GM19372 (cell line): ENCODE results near the gene EPHA2.

ENCODE experiments used
- ATAC-seq: cut with Tn5 transposase; IDR thresholded peaks from one replicate; pipeline ENCODE4 v1.9.1; 2021; ENCODE audit warnings: mild to moderate bottlenecking, low read depth, moderate library complexity; ENCODE audit not compliant: unreplicated experiment

The EPHA2 gene

DNA sequence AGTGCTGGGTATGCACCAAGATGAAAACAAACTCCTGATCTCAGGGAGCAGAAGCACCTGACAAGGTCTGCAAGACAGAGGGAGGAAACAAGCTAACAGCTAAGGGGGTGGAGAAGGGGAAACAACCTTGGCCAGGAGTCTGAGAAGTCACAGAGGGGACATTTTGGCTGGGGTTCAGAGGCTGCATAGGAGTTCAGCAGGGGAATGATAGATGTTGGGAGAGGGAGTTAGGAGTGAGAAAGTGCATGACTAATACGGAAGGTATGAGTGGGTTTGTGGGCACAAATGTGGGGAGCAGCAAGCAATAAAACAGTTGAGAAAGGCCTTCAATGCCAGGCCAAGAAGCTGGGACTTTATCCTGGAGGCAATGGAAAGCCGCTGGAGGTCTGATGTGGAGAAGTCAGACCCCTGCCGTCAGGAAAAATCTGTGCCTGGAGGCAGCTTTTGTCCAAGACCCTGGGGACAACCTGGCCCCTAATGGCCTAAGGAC is 16.4 kb downstream of the EPHA2 start:
- ATAC-seq = no peak

DNA sequence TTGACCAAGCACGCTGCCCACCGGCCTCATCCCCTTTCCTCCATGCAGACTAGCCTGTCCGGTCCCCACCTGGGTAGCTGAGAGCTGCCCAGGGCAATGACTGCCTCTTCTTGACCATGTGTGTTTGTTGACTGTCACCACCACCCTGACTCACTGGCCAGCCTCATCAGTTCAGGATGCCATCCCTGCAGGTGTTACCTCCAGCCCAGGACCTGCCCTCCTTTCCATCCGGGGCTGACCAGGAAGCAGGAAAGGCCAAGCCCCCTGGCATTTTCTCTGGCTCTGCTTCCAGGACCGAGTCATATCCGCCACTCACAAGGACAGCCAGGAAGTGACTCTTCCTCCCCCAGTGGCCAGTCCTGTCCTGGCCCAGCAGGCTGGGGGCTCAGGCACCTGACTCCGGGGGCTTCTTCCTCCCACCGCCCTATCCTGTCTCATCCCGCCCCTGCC is 17.1 kb downstream of the EPHA2 start:
- no peak for ATAC-seq

DNA sequence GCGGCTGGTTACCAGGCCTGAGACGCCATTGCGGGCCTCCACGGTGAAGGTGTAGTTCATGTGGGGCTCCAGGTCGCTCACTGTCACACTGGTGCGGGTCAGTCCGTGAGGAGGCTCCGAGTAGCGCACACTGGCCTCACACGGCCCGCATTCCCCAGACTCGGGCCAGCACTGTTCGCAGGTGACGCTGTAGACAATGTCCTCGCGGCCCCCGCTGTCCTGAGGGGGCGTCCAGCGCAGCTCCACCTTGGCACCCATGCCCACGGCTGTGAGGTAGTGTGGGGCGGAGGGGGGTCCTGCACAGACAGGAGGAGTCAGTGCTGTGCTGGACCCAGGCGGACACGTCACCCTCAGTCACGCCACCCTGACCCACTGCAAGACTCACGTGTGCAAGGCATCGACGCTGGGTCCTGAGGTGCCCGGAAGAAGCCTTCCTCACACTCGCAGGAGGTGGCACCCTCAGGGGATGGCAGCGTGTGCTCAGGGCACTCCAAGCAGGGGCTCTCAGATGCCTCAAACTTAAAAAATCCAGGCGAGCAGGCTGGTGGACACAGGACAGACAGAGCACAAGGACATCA is 17.9 kb downstream of the EPHA2 start:
- ATAC-seq = no peak

DNA sequence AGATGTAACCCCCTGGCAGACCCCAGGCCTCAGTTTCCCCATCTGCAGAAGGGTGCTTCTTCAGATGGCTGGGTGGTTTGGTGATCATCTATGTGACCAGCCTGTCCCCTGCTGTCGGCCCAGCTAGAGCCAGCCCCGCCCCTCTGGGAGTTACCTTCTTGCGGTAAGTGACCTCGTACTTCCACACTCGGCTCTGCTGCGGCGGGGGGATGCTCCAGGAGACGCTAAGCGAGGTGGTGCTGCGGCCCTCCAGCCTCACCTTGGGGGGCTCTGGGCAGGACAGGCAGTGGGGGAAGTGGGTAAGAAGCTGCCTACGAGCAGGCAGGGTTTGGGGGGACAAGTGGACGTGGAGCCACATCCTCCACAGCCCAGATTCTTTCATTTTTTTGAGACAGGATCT is 20.4 kb downstream of the EPHA2 start:
- ATAC-seq = no peak

DNA sequence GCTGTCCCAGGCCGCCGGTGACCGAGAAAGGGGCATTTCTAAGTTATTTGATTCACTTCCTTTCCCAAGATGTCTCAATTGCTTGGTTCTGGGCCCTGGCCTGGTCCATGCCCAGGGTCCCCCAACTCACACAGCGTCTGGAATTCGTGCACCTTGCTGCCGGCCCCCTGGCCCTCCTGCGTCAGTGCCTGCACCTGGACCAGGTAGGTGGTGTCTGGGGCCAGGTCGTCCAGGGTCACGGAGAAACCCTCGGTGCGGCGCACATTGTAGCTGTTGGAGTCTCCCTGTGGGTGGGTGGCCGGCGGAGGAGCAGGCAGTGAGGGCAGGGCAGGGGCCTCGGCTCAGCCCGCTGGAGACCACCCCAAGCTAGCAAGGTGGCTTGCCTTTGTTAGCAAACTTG is 21.0 kb downstream of the EPHA2 start:
- ATAC-seq = no peak

DNA sequence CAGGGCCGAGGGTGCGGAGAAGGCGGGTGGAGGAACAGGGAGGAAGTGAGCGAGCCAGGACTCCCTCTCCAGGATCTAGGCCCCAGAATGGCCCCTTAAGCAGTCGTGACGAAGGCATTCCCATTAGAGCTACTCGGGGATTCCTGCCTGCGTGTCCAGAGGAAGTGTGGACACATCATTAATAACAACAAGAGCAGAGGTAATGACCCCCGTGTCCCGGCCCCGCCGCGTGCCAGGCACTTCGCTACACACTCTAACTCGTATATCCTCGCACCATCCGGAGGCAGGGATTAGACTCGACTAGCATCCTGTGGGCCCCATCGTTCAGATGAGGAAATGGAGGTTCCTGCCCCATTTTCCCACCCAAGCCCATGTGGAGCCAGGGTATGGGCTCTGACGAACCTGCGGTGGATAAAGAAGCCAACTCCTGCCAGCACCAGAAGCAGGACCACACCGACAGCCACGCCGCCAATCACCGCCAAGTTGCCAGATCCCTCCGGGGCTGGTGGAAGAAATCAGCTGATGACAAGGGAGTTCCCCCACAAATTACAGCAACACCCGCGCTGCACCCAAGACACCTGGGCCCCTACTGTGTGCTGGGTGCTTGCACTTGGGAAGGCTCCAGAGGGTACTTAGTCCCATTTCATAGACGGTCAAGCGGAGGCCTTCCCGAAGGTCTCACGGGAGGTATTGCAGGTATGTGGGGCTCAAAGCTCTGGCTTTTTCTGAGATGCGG is 21.6 kb downstream of the EPHA2 start:
- no peak for ATAC-seq

DNA sequence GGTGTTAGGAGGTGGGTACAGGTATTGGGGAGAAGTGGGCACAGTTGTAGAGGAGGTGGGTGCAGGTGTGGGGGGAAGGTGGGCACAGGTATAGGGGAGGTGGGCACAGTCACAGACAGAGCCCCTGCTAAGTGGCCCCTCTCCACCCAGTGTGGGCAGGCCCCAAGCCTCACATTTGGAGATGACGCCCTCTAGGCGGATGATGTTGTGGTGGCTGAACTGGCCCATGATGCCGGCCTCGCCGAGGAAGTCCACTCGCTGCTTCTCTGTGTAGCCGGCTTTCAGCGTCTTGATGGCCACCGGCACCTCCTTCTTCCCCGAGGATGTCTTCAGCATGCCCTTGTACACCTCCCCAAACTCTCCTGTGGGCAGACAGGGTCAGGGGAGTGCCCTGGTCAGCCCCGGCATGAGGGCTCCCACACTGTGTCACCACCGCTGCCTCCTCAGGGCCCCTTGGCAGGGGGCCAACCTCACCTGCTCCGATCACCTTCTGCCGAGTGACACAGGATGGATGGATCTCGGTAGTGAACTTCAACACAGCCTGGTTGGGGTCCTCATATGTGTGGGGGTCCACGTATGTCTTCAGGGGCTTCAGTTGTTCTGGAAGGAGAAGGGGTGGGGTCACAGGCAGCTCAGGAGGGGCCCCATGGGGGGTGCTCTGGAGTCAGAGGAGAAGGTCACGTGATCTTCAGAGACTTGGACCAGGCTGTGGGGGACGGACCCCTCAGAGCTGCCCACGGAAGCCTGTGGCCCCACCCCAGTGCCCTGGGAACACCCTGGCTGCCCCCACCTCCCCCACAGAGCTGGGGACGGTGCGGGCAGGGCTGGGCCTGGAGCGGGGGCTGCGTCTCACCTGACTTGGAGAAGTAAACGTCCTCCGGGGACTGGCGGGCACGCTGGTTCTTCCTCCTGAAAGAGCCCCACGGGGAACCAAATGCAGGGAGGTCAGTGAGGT is 22.6 kb downstream of the EPHA2 start:
- no peak for ATAC-seq

DNA sequence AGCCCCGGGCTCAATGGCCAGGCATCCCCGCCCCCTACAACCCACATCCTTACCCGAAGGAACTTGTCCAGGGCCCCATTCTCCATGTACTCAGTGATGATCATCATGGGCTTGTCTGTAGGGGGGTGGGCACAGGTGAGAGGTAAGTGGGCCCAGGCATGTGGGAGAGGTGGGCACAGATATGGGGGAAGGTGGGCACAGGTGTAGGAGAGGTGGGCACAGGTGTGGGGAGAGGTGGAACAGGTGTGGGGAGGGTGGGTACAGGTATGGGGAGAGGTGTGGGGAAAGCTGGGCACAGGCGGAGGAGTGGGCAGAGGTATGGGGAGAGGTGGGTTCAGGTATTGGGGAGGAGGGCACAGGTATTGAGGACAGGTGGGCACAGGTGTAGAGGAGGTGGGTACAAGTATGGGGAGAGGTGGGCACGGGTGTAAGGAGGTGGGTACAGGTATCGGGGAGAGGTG is 23.5 kb downstream of the EPHA2 start:
- no peak for ATAC-seq

DNA sequence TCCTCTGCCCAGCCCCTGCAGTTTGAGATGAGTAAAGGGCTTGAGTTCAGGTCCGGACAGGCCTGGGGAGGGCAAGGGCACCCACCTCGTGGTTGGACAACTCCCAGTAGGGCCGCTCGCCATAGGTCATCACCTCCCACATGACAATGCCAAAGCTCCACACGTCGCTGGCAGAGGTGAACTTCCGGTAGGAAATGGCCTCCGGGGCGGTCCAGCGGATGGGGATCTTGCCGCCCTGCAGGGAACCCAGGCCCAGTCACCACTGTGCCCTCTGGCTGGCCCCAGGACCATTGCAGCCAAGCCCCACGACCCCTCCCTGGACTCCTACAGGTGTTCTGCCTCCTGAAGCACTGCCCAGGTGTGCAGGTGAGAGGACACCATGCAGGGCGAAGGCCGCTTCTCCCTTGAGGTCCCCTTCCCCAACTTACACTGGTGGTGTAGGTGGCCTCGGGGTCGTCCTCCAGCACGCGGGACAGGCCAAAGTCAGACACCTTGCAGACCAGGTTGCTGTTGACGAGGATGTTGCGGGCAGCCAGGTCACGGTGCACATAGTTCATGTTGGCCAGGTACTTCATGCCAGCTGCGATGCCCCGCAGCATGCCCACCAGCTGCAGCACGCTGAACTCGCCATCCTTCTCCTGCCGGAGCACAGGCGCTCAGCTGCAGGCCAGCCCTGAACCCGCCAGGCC is 24.1 kb downstream of the EPHA2 start:
- no peak for ATAC-seq

DNA sequence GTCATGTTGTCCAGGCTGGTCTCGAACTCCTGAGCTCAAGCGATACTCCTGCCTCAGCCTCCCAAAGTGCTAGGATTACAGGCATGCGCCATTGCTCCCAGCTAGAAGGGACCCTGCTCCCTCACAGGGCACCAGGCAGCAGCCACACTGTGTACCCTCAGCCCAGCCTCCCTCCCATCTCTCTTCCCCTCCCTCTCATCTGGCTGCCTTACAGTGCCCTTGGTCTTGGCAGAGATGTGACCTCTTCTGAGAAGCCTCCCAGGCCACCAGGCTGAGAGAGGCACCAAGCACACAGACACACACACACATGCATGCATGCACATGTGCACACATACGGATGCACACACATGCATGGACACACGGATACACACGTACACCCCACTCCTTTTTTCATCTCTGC is 25.0 kb downstream of the EPHA2 start:
- no peak for ATAC-seq

DNA sequence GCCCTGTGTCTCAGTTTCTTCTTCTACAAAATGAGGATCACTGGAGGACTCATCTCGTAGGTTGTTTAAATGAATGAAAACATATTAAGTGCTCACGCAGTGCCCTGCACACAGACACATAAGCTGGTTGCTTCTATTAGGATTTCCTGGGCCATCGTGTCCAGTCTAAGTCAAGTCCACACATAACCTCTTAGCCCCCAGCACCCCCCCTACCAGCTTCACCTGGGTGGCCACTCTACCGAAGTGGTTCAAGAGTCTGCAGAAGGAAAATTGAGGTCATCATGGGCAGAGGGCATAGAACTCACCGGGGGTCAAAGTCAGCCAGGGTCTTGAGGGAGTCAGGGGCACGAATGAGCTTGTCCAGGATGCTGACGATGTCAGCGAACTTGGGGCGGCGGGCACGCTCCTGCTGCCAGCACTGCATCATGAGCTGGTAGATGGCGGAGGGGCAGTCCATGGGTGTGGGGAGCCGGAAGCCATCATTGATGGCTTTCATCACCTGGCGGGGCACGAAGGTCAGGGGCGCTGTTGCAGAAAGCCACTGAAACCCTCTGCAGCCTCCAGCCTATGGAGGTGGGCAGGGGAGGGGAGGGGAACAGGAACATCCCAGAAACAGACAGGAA is 25.8 kb downstream of the EPHA2 start:
- no peak for ATAC-seq

DNA sequence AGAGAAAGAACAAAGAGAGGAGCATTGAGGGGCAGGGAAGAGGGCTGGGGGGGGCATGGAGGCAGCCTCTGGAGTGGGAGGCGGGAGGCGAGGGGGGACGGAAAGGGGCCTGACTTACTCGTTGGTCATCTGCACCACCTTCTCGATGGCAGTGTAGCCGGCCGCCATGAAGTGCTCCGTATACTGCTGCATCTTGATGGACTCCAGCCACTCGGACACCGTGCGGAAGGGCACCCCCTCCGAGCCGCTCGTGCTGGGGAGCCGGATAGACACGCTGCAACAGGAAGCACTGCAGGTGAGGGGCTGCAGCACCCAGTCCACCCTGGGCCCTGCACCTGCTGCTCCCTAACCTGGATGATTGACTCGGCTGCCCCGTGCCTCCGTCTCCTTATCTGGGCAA is 26.6 kb downstream of the EPHA2 start:
- ATAC-seq = no peak

DNA sequence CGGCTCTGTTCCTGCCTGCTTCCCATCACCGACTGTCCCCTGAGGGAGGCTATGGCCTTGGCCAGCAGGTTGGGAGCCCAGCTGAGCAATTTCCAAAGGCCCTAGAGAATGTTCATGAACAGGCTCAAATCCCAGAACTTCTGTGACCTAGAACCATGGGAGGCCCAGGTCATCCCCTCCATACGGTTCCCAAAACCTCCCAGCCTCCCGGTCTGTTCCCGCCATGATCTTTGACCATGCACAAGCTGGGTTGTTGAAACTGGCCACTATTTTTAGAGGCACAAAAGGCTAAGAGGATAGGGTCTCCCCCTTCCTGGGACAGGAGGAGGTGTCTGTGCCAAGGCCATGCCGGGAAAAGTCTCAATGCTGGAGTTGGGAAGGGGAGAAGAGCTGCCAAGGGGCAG is 27.5 kb downstream of the EPHA2 start:
- no peak for ATAC-seq

DNA sequence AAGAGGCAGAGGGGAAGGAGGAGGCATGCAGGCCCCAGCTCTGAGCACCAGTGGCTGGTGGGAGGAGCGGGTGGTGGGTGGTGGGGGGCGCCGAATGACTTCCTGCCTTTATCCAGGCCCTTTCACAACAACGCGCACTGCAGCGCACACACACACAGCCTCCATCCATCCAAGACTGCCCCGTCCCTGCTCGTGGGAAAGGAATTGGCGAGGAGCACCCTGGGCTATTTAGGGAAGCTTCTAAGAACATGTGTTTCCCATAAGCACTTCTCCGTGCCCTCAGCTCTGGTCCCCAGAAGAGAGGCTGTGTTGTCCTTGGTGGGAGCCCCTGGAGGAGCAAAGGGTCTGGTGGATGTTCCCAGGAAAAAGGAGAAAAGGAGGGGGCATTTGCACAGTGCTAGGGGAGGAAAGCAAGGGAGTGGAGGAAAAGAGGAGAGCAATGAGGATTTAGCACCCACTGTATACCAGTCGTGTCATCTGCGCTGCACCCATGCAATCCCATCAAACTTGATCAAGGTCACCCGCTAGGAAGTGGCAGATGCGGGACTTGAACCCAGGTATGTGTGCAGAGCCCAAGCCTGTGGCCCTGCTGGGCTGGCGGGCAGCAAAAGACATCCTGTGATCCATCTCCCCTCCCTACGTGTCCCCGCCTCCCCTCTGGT is 28.1 kb downstream of the EPHA2 start:
- no peak for ATAC-seq

DNA sequence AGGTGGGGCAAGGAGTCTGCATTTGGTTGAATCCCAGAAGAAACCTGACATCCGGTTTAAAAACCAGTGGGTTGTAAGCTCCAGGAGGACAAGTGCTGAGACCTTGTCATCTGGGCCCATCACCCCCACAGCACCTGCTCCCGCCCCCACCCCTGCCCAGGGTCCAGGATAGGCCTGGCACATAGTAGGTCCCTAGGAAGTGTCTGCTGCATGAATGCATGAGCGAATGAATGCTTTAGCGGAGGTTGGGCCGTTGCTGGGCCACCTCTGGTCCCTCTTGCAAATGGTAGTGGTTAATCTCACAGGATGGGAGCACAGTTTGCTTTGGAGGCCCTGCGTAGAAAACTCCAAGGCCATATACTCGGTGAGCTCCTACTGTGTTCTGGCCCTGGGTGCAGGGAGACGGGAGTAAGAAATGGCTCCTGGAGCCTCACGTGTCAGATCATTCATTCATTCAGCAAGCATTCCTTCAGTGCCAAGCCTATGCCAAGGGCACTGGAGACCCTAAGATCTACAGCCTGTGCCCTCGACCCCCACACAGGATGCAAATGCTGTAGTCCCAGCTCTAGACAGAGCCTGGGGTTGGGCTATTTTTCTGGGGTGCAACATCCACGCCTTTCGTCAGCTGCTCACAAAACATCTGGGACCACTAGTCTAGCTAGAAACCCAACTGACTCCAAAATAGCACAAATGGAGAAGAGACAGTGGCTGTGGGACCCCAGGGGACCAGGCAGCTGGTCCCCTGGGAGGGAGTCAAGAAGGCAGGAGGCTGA is 28.9 kb downstream of the EPHA2 start:
- no peak for ATAC-seq

DNA sequence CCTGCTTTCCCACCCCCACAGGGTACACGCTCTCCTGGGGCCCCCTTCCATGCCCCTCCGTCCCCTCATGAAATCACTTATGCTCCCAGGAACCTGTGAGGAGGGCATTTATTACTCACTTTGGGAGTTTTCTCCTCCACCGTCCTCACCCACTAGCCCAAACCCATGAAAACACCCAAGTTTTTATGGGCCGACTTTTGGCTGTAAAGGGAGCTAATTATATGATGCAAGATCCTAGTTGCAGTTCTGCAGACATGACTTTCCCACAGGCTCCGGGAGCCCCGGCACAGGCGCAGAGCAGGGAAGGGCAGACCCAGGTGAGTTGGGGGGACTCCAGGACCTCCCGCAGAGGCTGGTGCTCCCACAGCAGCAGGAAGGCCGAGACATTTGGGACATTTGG is 29.7 kb downstream of the EPHA2 start:
- no peak for ATAC-seq

DNA sequence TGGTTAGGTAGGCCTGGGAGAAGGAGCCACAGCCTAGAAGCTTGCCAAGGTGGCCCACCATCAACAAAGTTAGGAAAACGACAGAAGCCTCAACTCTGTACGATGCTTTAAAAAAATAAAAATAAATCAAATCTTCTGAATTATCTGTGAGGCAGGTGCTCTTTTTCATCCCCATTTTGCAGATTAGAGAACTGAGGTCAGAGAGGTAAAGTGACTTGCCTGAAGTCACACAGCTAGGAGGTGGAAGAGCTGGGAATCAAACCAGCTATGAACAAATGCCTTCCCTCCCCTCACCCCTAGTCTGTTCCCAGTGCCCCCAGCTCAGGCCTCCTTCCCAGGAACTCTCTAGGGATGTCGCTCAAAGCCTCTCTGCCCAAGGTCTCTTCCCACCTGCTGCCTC is 30.4 kb downstream of the EPHA2 start:
- no peak for ATAC-seq

DNA sequence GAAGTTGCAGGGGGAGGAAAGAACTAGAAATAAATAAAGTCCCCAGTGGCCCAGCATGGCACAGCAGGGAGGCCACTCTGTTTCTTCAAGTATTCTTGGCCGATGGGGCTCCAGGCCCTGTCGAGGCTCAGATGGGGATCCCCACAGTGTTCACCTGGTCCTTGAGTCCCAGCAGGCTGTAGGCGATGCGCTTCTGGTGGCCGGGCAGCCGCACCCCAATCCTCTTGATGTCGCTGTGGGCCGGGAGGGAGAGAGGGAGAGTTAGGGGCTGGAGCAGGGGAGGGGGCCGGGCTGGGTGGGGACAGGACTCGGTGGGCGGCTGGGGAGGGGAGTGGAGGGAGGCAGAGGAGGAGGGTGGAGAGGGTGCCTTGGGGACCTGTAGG is 30.8 kb downstream of the EPHA2 start:
- no peak for ATAC-seq
